Astrocyte of the spinal cord (primary cell): Measurements from ENCODE around the gene FRMD1.

Experiments
- DNase-seq: peaks from one replicate; pipeline ENCODE4 v3.0.0; 2011; ENCODE audit warnings: low read depth, low spot score
- H3K4me3 ChIP-seq: 2 replicates; pipeline ENCODE4 v1.5.1; 2011; ENCODE audit warnings: low read depth, mild to moderate bottlenecking, low read length, moderate library complexity
- CTCF ChIP-seq: IDR thresholded peaks from 2 replicates; pipeline ENCODE4 v1.5.1; 2012; ENCODE audit warnings: low read depth, mild to moderate bottlenecking, low read length, inconsistent platforms
- in situ Hi-C: cut with HindIII; loops from 2 replicates; pipeline ENCODE4 v1.10.0; 2017; ENCODE audit warnings: low sequenced_read_pairs

FRMD1 gene

GRCh38 chr6:168049706-168050224 is 29.2 kb downstream of the FRMD1 start:
- no peak for DNase-seq
- TF ChIP-seq CTCF = no peak
- H3K4me3 ChIP-seq = no peak overlapping the region
- in situ Hi-C loops = no loop called here

- no peak for TF ChIP-seq CTCF
- DNase-seq = no peak
Observed at GRCh38 chr6:168049277-168049676, 29.7 kb downstream of the FRMD1 start.

GRCh38 chr6:168048724-168049025 is 30.3 kb downstream of the FRMD1 start:
- no peak for TF ChIP-seq CTCF
- DNase-seq = no peak
- no peak overlapping the region for H3K4me3 ChIP-seq
- in situ Hi-C loops = no loop called here

More at GRCh38 chr6:168049277-168049676, 29.7 kb downstream of the FRMD1 start:
- no peak overlapping the region for H3K4me3 ChIP-seq
- in situ Hi-C loops = no loop called here

GRCh38 chr6:168047841-168048723 is 30.9 kb downstream of the FRMD1 start:
- DNase-seq = no peak
- no peak for TF ChIP-seq CTCF
- in situ Hi-C loops = no loop called here
- H3K4me3 ChIP-seq = no peak overlapping the region

GRCh38 chr6:168046696-168047095 is 32.3 kb downstream of the FRMD1 start:
- in situ Hi-C loops = no loop called here
- no peak overlapping the region for H3K4me3 ChIP-seq
- DNase-seq = no peak
- TF ChIP-seq CTCF = no peak

GRCh38 chr6:168045706-168046620 is 33.0 kb downstream of the FRMD1 start:
- in situ Hi-C loops = no loop called here
- H3K4me3 ChIP-seq = no peak overlapping the region
- TF ChIP-seq CTCF = no peak
- no peak for DNase-seq
